ENCODE data around the gene CENPT.

CENPT gene

GRCh38 chr16:67872131-67872630 lies 24.7 kb upstream of the CENPT start:
- Histone ChIP-seq H3K27me3 (ENCODE audit: insufficient read depth, poor library complexity, severe bottlenecking) (no peaks in the 10 kb centered on the region), H3K4me3 (replicated peaks; ENCODE audit: insufficient read depth, low read length) (peak overlapping the region; percentile 92), H3K27ac (replicated peaks) (peak overlapping the region; percentile 79)
- peak in 1 of 2 experiments; percentile 50 for DNase-seq (ENCODE audit: low read depth in 1 of 2, low spot score in 1 of 2)
- TF ChIP-seq SPI1 (IDR thresholded peaks at IDR 0.05; ENCODE audit: borderline replicate concordance, low read depth): peak; percentile 85
- peak; percentile 12; the same call in 1 of the 2 replicates for TF ChIP-seq POLR2AphosphoS5 (IDR thresholded peaks at IDR 0.05; ENCODE audit: low read depth)
- no peak for TF ChIP-seq REST (IDR thresholded peaks at IDR 0.05; ENCODE audit: insufficient replicate concordance, low read depth)
- TF ChIP-seq GABPA (IDR thresholded peaks at IDR 0.05; ENCODE audit: low read depth): no peak

- H3K4me3 ChIP-seq (replicated peaks; ENCODE audit: insufficient read depth, low read length): no peak overlapping the region
- no peak for DNase-seq (ENCODE audit: low read depth in 1 of 2, low spot score in 1 of 2)
- no peak for TF ChIP-seq REST (IDR thresholded peaks at IDR 0.05; ENCODE audit: insufficient replicate concordance, low read depth)
- no peak for TF ChIP-seq SPI1 (IDR thresholded peaks at IDR 0.05; ENCODE audit: borderline replicate concordance, low read depth)
- TF ChIP-seq POLR2AphosphoS5 (IDR thresholded peaks at IDR 0.05; ENCODE audit: low read depth): no peak
- no peak for TF ChIP-seq CTCF (IDR thresholded peaks at IDR 0.05; ENCODE audit: insufficient read depth, low read length)
- TF ChIP-seq GABPA (IDR thresholded peaks at IDR 0.05; ENCODE audit: low read depth): no peak
- peak overlapping the region; percentile 79; the same call in 1 of the 2 replicates for H3K27ac ChIP-seq (replicated peaks)
- H3K27me3 ChIP-seq (ENCODE audit: insufficient read depth, poor library complexity, severe bottlenecking): no peaks in the 10 kb centered on the region
Observed at GRCh38 chr16:67871256-67871655, 23.8 kb upstream of the CENPT start.

- TF ChIP-seq POLR2AphosphoS5 (IDR thresholded peaks at IDR 0.05; ENCODE audit: low read depth) (no peak), CTCF (IDR thresholded peaks at IDR 0.05; ENCODE audit: insufficient read depth, low read length) (no peak), SPI1 (IDR thresholded peaks at IDR 0.05; ENCODE audit: borderline replicate concordance, low read depth) (no peak), GABPA (IDR thresholded peaks at IDR 0.05; ENCODE audit: low read depth) (no peak), REST (IDR thresholded peaks at IDR 0.05; ENCODE audit: insufficient replicate concordance, low read depth) (no peak)
- no peak overlapping the region for H3K27ac ChIP-seq (replicated peaks)
- H3K4me3 ChIP-seq (replicated peaks; ENCODE audit: insufficient read depth, low read length): no peak overlapping the region
- DNase-seq (ENCODE audit: low read depth in 1 of 2, low spot score in 1 of 2): no peak
- no peaks in the 10 kb centered on the region for H3K27me3 ChIP-seq (ENCODE audit: insufficient read depth, poor library complexity, severe bottlenecking)
Observed at GRCh38 chr16:67869653-67870052, 22.2 kb upstream of the CENPT start.

Data from HL-60 (cell line).